Ascending aorta (tissue), 2 donors: Measurements from ENCODE around the gene ZNF221. TPM values are rescaled to one million over a fixed set of nuclear protein-coding genes. Genes with fewer than 3 reads are reported as not detected.

Experiments used
- DNase-seq, 2 donors: peaks; one replicate each; pipeline ENCODE4 v3.0.0-alpha.2; 2019; ENCODE audit warnings: low spot score in 2 of 2
- H3K27ac ChIP-seq, 2 donors: fragments of 200-600 bp; sonication (generic); one replicate each; pipeline ENCODE4 v1.5.1; 2016 to 2017; ENCODE audit warnings: mild to moderate bottlenecking in 1 of 2
- H3K27me3 ChIP-seq: fragments of 200-600 bp; sonication (generic); one replicate; pipeline ENCODE4 v1.5.1; 2017
- H3K36me3 ChIP-seq, 2 donors: fragments of 200-600 bp; sonication (generic); one replicate each; pipeline ENCODE4 v1.5.1; 2016
- H3K4me1 ChIP-seq, 2 donors: fragments of 200-600 bp; sonication (generic); one replicate each; pipeline ENCODE4 v1.5.1; 2016 to 2017; ENCODE audit warnings: mild to moderate bottlenecking in 1 of 2
- H3K4me3 ChIP-seq, 2 donors: fragments of 200-600 bp; sonication (generic); one replicate each; pipeline ENCODE4 v1.5.1; 2016 to 2017; ENCODE audit warnings: mild to moderate bottlenecking in 1 of 2
- H3K9me3 ChIP-seq, 2 donors: fragments of 200-600 bp; sonication (generic); one replicate each; pipeline ENCODE4 v1.5.1; 2016
- intact Hi-C: fragments of 100-400 bp; cut with DNase I; formaldehyde crosslinking; loops from one replicate; pipeline ENCODE4 v1.15.1; 2023
- total RNA-seq: library from RNA; depleted of rRNA; stranded (reverse); fragments of >200 nt; gene quantifications from one replicate; pipeline ENCODE4 v1.1.0, GENCODE V29; 2016
- TF ChIP-seq, protein P1 (sequence below), 3 experiments: fragments of 200-600 bp in 2 of 3; fragments of 450-650 bp in 1 of 3; sonication (generic) in 2 of 3; IDR thresholded peaks; one replicate each; pipeline ENCODE4 v1.5.1; 2016 to 2019; ENCODE audit warnings: antibody characterized with exemption in 3 of 3, mild to moderate bottlenecking in 1 of 3, moderate library complexity in 1 of 3

Gene ZNF221
- total RNA-seq, 1 donor from 2014 or later, result 2.6 TPM

- H3K36me3 ChIP-seq, result peaks cover 36 to 41% of the 10 kb centered on the region in 2 donors
- peaks cover 4 to 16% of the 10 kb centered on the region in 2 donors for H3K4me1 ChIP-seq
- intact Hi-C loops, result loop anchor here (10.0 kb wide), 1 partner anchor 180 kb away; the partner anchor contains the start of gene SMG9
- TF ChIP-seq, protein P1, sequence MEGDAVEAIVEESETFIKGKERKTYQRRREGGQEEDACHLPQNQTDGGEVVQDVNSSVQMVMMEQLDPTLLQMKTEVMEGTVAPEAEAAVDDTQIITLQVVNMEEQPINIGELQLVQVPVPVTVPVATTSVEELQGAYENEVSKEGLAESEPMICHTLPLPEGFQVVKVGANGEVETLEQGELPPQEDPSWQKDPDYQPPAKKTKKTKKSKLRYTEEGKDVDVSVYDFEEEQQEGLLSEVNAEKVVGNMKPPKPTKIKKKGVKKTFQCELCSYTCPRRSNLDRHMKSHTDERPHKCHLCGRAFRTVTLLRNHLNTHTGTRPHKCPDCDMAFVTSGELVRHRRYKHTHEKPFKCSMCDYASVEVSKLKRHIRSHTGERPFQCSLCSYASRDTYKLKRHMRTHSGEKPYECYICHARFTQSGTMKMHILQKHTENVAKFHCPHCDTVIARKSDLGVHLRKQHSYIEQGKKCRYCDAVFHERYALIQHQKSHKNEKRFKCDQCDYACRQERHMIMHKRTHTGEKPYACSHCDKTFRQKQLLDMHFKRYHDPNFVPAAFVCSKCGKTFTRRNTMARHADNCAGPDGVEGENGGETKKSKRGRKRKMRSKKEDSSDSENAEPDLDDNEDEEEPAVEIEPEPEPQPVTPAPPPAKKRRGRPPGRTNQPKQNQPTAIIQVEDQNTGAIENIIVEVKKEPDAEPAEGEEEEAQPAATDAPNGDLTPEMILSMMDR (IDR thresholded peaks at IDR 0.05), result no peak
- no peaks in the 10 kb centered on the region for H3K27me3 ChIP-seq
- H3K9me3 ChIP-seq, result no peaks in the 10 kb centered on the region
- H3K27ac ChIP-seq, result peak overlapping the region; percentile 77 to 82
- no peak for DNase-seq
- H3K4me3 ChIP-seq, result peak overlapping the region; percentile 76 to 93
Observed at GRCh38 chr19:43934055-43934984, 16.7 kb upstream of the ZNF221 start.

- intact Hi-C loops, result loop anchor here (1.0 to 10.0 kb wide), 7 partner anchors 16 to 277 kb away; partner anchors contain the start of genes SMG9, ZNF155, ZNF221 and ZNF227
- Histone ChIP-seq H3K9me3 (peaks cover 0 to 5% of the 10 kb centered on the region in 2 donors), H3K4me1 (peaks cover 4 to 16% of the 10 kb centered on the region in 2 donors)
Observed at GRCh38 chr19:43934985-43935708, 15.9 kb upstream of the ZNF221 start, which contains the start of gene ZNF45. Gene ZNF45, minus strand, starts transcription at chr19:43935282. Its CDS starts 13,097 bp downstream, at chr19:43922185.

DNA sequence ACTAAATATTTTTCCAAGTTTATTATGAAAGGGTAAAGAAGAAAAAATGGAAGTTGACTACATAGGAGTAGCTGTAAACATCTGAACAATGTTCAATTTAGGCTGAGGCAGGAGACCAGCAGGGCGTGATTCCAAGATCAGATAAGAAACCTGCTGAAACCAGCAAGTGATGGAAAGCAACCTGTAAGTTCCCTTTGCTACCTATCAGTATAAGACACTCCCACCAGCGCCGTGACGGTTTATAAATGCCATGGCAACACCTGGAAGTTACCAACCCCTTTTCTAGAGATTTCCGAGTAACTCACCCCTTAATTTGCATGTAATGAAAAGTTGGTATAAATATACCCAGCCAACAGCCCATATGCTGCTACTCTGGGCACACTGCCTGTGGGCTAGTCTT, 14.8 kb upstream of the ZNF221 start:
- Histone ChIP-seq H3K36me3 (peaks cover 17 to 22% of the 10 kb centered on the region in 2 donors), H3K27me3 (no peaks in the 10 kb centered on the region), H3K4me3 (no peak overlapping the region), H3K27ac (no peak overlapping the region), H3K4me1 (peaks cover 4 to 16% of the 10 kb centered on the region in 2 donors), H3K9me3 (peaks cover 0 to 5% of the 10 kb centered on the region in 2 donors)
- TF ChIP-seq, protein P1 (IDR thresholded peaks at IDR 0.05), result no peak
- intact Hi-C loops, result loop anchor here (5.0 to 10.0 kb wide), 2 partner anchors 46 to 181 kb away; partner anchors contain the start of genes SMG9 and ZNF155
- no peak for DNase-seq

More at GRCh38 chr19:43934985-43935708, 15.9 kb upstream of the ZNF221 start, which contains the start of gene ZNF45:
- Histone ChIP-seq H3K27me3 (no peaks in the 10 kb centered on the region), H3K4me3 (peak within 1 kb of the TSS; percentile 76 to 93), H3K27ac (peak within 1 kb of the TSS; percentile 77 to 82), H3K36me3 (peaks cover 28 to 32% of the 10 kb centered on the region in 2 donors)
- DNase-seq, result peak; percentile 60 to 95
- TF ChIP-seq, protein P1 (IDR thresholded peaks at IDR 0.05), result no peak

GRCh38 chr19:43939557-43940260, 11.3 kb upstream of the ZNF221 start:
- Histone ChIP-seq H3K27ac (no peak overlapping the region), H3K9me3 (peaks cover 0 to 5% of the 10 kb centered on the region in 2 donors), H3K4me3 (no peak overlapping the region), H3K36me3 (no peaks in the 10 kb centered on the region), H3K27me3 (no peaks in the 10 kb centered on the region), H3K4me1 (no peaks in the 10 kb centered on the region)
- TF ChIP-seq, protein P1 (IDR thresholded peaks at IDR 0.05), result no peak
- DNase-seq, result no peak
- intact Hi-C loops, result loop anchor here (5.0 to 10.0 kb wide), 2 partner anchors 43 to 185 kb away; partner anchors contain the start of genes SMG9 and ZNF155

DNA sequence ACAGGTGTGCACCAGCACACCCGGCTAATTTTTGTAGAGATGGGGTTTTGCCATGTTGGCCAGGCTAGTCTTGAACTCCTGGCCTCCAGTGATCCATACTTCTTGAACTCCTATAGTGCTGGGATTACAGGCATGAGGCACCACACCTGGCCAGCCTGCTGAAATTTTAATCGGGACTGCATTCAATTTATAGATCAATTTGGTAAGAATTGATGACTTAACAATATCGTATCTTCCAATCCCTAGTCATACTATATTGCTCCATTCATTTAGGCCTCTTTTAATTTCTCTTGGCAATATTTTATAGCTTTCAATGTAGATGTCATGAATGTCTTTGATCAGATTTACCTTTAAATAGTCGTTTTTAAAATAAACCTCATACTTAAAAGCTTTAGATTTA, 10.3 kb upstream of the ZNF221 start:
- Histone ChIP-seq H3K36me3 (no peaks in the 10 kb centered on the region), H3K27ac (no peak overlapping the region), H3K27me3 (no peaks in the 10 kb centered on the region), H3K4me1 (no peaks in the 10 kb centered on the region), H3K4me3 (no peak overlapping the region), H3K9me3 (peaks cover 0 to 5% of the 10 kb centered on the region in 2 donors)
- TF ChIP-seq, protein P1 (IDR thresholded peaks at IDR 0.05), result no peak
- intact Hi-C loops, result no loop called here
- no peak for DNase-seq
